Measurements from ENCODE around the gene TWNK.

TWNK gene

DNA sequence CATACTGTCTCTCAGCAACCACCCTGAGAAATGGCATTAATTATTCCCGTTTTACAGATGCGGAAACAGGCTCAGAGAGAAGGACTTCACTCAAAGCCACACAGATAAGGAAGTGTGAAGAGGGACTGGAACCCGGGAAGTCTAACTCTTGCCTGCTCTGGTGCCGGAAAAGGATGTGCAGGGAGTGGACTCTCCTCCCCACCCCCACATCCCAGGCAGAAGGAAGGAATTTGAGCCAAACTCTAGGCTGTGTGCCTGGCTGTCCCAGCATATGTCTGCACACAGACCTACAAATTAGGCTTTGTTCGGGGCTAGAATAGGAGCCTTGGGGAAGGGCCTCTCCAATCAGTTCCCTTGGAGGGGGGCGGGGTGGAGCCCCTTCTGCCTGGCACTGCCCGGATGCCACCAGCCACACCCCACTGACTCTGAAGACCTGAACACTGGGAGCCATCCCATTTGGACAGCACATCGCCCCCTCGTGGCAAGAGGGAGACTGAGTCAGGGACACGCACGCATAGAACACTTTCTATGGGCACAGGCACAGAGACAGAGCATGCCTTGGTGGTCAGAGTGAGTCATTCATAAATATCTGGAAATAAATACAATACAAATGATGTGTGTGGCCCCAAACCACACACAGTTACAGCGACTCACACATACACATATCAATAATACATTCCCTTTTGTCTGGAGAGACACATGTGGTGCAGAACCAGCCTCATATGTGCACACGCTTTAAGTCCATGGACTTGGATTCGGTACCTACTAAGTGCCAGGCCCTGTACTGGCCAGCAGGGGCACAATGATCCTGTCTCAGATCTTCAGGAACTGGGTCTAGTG lies 25.4 kb downstream of the TWNK start:
- DNase-seq, result peak in 13 of 14 donors; percentile 45 to 96 (median 88)

GRCh38 chr10:101013365-101013825 lies 26.1 kb downstream of the TWNK start:
- DNase-seq, result peak in 1 of 14 donors; percentile 40

DNA sequence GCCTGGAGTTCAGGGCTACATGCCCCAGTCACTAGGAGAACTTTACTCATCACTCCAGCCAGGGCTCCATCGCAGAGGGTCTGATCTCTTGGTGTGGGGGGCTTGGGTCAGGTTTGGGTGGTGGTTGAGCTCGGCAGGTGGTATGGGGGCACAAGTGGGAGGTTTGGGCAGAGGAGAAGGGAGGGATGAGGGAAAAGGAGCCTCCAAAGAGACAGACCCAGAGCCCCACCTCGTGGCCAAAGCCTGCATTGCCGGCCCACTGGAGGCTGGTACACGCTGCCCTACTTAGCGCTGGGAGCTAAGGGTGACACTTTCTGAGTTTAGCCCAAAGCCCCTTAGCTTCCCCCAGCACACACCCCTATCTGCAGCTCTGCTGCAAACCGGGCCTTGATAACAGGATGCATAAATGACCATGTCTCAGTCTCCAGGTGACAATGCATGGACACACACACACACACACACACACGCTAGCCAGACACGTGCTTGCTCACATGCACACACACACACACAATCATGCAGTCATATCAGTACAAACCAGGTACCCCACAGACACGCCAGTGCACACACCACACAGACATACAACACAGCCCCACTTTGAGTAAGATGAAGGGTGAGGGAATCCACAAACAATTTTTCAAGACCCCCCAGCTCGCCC lies 27.0 kb downstream of the TWNK start:
- DNase-seq, result peak in 13 of 14 donors; percentile 20 to 82 (median 63)

- no peak for DNase-seq
Measured at GRCh38 chr10:101014966-101015581, 27.7 kb downstream of the TWNK start.

GRCh38 chr10:101015582-101015973 lies 28.2 kb downstream of the TWNK start:
- no peak for DNase-seq

DNA sequence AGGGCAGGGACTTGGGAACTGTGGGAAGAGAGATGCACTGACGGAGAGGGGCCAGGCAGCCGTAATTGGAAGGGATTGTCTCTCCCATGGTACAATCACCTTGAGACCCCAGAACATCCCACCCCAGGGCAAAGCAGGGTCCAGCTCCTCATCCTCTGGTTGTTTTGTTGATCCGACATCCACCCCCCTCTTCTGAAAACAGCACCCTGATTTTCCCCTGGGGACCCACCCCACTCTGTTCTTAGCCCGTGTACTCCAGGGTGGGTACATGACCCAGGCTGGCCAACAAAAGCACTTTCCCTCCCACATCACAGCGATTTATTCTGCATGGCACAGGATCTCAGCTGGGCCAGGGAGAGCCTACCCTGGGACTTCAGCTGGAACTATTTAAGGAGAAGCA lies 29.5 kb downstream of the TWNK start:
- no peak for DNase-seq

GRCh38 chr10:101018118-101018599 lies 30.8 kb downstream of the TWNK start:
- DNase-seq, result no peak

- DNase-seq, result peak in 11 of 14 donors; percentile 18 to 77 (median 56)
Measured at GRCh38 chr10:101018600-101019439, 31.5 kb downstream of the TWNK start.

- DNase-seq, result no peak
Measured at GRCh38 chr10:101019440-101019703, 32.0 kb downstream of the TWNK start.

- no peak for DNase-seq
Measured at GRCh38 chr10:101020427-101021075, 33.2 kb downstream of the TWNK start.

- no peak for DNase-seq
Measured at GRCh38 chr10:101021239-101021638, 33.9 kb downstream of the TWNK start.

- DNase-seq, result no peak
Measured at GRCh38 chr10:101021692-101022251, 34.4 kb downstream of the TWNK start.

- DNase-seq, result no peak
Measured at GRCh38 chr10:101022967-101023705, 35.8 kb downstream of the TWNK start.

DNA sequence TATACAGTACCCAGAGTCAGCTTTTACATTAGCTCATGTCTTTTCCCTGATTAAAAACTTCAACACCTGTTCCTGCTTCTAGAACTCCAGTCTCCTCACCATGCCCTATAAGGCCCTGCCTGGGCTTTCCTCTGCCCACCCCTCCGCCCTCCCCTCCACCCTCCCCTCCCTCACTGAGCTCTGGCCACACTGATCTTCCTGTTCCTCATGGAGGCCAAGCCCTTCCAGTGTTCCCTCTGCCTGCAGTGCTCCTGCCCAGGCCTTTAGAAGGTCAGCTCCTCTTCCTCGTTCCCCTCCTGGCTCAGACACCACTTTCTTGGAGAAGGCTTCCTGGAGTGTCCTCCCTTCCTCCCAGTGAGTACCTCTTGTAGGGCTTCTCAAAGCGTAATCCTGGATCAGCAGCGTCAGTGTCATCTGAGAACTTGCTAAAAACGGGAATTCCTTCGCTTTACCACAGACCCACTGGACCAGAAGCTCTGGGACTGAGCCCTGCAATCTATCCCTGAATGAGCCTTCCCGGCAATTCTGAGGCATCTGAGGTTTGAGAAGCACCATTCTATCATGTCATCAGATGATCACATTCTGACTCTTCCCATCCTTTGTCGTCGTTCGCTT lies 39.9 kb downstream of the TWNK start:
- no peak for DNase-seq

- no peak for DNase-seq
Measured at GRCh38 chr10:101028446-101029337, 41.3 kb downstream of the TWNK start.

DNA sequence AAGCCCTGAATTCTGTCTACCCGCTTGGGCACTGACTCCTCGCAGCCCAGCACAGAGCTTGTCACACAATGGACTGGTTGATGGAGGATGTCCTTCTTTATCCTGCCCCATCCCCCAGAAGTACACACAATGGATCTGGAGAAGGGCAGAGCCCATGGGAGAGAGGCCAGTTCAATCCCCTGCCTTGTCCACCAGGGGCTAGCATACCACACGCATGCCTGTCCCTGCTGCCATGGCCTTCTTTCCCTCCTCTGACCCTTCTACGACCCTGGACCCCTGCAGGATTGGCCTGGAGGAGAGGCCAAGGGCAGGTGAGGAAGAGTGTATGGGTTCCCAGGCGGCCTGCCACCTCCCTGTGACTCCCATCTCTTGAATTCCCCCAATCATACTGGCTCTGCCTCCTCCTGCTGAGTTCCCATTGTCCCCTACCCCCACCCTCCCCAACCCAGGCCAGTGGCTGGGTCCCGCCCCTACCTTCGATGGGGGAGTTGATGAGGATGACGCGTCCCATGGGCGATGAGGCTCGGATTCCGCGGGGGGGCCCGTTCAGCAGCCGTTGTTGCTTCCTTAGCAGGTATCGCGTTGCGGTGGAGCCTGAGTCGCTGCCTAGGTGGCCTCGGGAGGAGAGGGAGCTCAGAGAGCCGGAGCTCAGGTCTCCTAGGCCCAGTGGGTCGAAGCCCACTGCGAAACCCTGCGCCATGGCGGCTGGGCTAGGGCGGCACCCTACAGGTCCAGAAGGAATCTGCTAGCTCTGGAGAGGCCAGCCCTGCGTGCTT lies 42.4 kb downstream of the TWNK start:
- peak in 1 of 14 donors; percentile 18 for DNase-seq

- DNase-seq, result peak in 2 of 14 donors; percentile 53 to 59
Measured at GRCh38 chr10:101030496-101031127, 43.3 kb downstream of the TWNK start.
